Astrocyte (in vitro differentiated cells and primary cell): ENCODE measurements around the gene TLNRD1. TPM values are rescaled to one million over a fixed set of nuclear protein-coding genes. Genes with fewer than 3 reads are reported as not detected.

Experiments used
- DNase-seq: peaks from one replicate; pipeline ENCODE4 v3.0.0-alpha.2; 2010; ENCODE audit warnings: low read depth
- FAIRE-seq: peaks from 2 replicates; lab custom pipeline; 2011; peaks lifted over from hg19 to GRCh38; lab: Jason Lieb, UNC
- H2AFZ ChIP-seq: 2 replicates; pipeline ENCODE4 v1.6.0; 2012; ENCODE audit warnings: low read depth, low read length, inconsistent platforms
- H3K27ac ChIP-seq: 2 replicates; pipeline ENCODE4 v1.5.1; 2011; ENCODE audit warnings: low read depth, low read length, inconsistent platforms
- H3K27me3 ChIP-seq: 2 replicates; pipeline ENCODE4 v1.6.0; 2011; ENCODE audit warnings: low read length, inconsistent platforms; ENCODE audit not compliant: insufficient read depth
- H3K36me3 ChIP-seq: 2 replicates; pipeline ENCODE4 v1.5.1; 2011; ENCODE audit warnings: low read length, inconsistent platforms; ENCODE audit not compliant: insufficient read depth
- H3K4me1 ChIP-seq: 2 replicates; pipeline ENCODE4 v1.5.1; 2011; ENCODE audit warnings: low read length, inconsistent platforms; ENCODE audit not compliant: insufficient read depth
- H3K4me2 ChIP-seq: 2 replicates; pipeline ENCODE4 v1.6.0; 2012; ENCODE audit warnings: low read length, inconsistent platforms
- H3K4me3 ChIP-seq: 2 replicates; pipeline ENCODE4 v1.5.1; 2011; ENCODE audit warnings: low read depth, mild to moderate bottlenecking, low read length, inconsistent platforms; ENCODE audit not compliant: insufficient read depth
- H3K79me2 ChIP-seq: 2 replicates; pipeline ENCODE4 v1.6.0; 2012; ENCODE audit warnings: mild to moderate bottlenecking, low read length, inconsistent platforms; ENCODE audit not compliant: insufficient read depth
- H3K9ac ChIP-seq: 2 replicates; pipeline ENCODE4 v1.6.0; 2012; ENCODE audit warnings: mild to moderate bottlenecking, low read length, inconsistent platforms
- H3K9me3 ChIP-seq: 2 replicates; pipeline ENCODE4 v1.5.1; 2012; ENCODE audit warnings: low read depth, mild to moderate bottlenecking, low read length, inconsistent platforms; ENCODE audit not compliant: insufficient read depth
- H4K20me1 ChIP-seq: 2 replicates; pipeline ENCODE4 v1.6.0; 2012; ENCODE audit warnings: low read length, inconsistent platforms; ENCODE audit not compliant: insufficient read depth
- H3K27ac Mint-ChIP-seq: one replicate; pipeline ENCODE4 v1.8.0; 2021; ENCODE audit warnings: mild to moderate bottlenecking, mixed read lengths; ENCODE audit not compliant: unreplicated experiment
- H3K27me3 Mint-ChIP-seq: one replicate; pipeline ENCODE4 v1.8.0; 2021; ENCODE audit warnings: low read depth, mixed read lengths; ENCODE audit not compliant: unreplicated experiment
- H3K36me3 Mint-ChIP-seq: one replicate; pipeline ENCODE4 v1.8.0; 2021; ENCODE audit warnings: low read depth, mixed read lengths; ENCODE audit not compliant: unreplicated experiment
- H3K4me1 Mint-ChIP-seq: one replicate; pipeline ENCODE4 v1.8.0; 2021; ENCODE audit warnings: low read depth, mixed read lengths; ENCODE audit not compliant: unreplicated experiment
- H3K4me3 Mint-ChIP-seq: one replicate; pipeline ENCODE4 v1.8.0; 2021; ENCODE audit warnings: mild to moderate bottlenecking, moderate library complexity, mixed read lengths; ENCODE audit not compliant: unreplicated experiment
- H3K9me3 Mint-ChIP-seq: one replicate; pipeline ENCODE4 v1.8.0; 2021; ENCODE audit warnings: mild to moderate bottlenecking, mixed read lengths; ENCODE audit not compliant: unreplicated experiment
- EZH2 ChIP-seq: IDR thresholded peaks from 2 replicates; pipeline ENCODE4 v1.6.1; 2012; ENCODE audit warnings: mild to moderate bottlenecking, low read length, inconsistent platforms; ENCODE audit not compliant: insufficient read depth
- total RNA-seq: library from RNA; stranded (reverse); gene quantifications from 2 replicates; pipeline ENCODE4 v1.2.1, GENCODE V29; 2021
- TF ChIP-seq, protein P1 (sequence below): IDR thresholded peaks from 2 replicates; pipeline ENCODE4 v1.5.1; 2011; ENCODE audit warnings: low read depth, mild to moderate bottlenecking, inconsistent platforms, low read length, moderate library complexity; ENCODE audit not compliant: insufficient read depth

TLNRD1 gene
- total RNA-seq, 1 donor from 2014 or later, result 24.2 TPM

- DNase-seq (no peak), FAIRE-seq (no peak)
- H3K9me3 Mint-ChIP-seq, result peaks cover 16% of the 10 kb centered on the region
- no peaks in the 10 kb centered on the region for H3K79me2 ChIP-seq
- no peaks in the 10 kb centered on the region for H4K20me1 ChIP-seq
- TF ChIP-seq EZH2, result no peak
- TF ChIP-seq, protein P1, sequence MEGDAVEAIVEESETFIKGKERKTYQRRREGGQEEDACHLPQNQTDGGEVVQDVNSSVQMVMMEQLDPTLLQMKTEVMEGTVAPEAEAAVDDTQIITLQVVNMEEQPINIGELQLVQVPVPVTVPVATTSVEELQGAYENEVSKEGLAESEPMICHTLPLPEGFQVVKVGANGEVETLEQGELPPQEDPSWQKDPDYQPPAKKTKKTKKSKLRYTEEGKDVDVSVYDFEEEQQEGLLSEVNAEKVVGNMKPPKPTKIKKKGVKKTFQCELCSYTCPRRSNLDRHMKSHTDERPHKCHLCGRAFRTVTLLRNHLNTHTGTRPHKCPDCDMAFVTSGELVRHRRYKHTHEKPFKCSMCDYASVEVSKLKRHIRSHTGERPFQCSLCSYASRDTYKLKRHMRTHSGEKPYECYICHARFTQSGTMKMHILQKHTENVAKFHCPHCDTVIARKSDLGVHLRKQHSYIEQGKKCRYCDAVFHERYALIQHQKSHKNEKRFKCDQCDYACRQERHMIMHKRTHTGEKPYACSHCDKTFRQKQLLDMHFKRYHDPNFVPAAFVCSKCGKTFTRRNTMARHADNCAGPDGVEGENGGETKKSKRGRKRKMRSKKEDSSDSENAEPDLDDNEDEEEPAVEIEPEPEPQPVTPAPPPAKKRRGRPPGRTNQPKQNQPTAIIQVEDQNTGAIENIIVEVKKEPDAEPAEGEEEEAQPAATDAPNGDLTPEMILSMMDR, result no peak
- H3K27ac Mint-ChIP-seq, result no peak overlapping the region
- H3K4me1 ChIP-seq, result peaks cover 7% of the 10 kb centered on the region
- no peak overlapping the region for H3K4me3 ChIP-seq
- H3K36me3 Mint-ChIP-seq, result peaks cover 1% of the 10 kb centered on the region
- no peak overlapping the region for H2AFZ ChIP-seq
- no peak overlapping the region for H3K4me3 Mint-ChIP-seq
- H3K36me3 ChIP-seq, result no peaks in the 10 kb centered on the region
- peaks cover 2% of the 10 kb centered on the region for H3K27me3 Mint-ChIP-seq
- H3K9me3 ChIP-seq, result peaks cover 6% of the 10 kb centered on the region
- no peak overlapping the region for H3K27ac ChIP-seq
- no peaks in the 10 kb centered on the region for H3K27me3 ChIP-seq
- no peak overlapping the region for H3K9ac ChIP-seq
- H3K4me1 Mint-ChIP-seq, result peaks cover 7% of the 10 kb centered on the region
- no peak overlapping the region for H3K4me2 ChIP-seq
These were observed 29.6 kb downstream of the TLNRD1 start for GRCh38 chr15:81030301-81030750.

DNA sequence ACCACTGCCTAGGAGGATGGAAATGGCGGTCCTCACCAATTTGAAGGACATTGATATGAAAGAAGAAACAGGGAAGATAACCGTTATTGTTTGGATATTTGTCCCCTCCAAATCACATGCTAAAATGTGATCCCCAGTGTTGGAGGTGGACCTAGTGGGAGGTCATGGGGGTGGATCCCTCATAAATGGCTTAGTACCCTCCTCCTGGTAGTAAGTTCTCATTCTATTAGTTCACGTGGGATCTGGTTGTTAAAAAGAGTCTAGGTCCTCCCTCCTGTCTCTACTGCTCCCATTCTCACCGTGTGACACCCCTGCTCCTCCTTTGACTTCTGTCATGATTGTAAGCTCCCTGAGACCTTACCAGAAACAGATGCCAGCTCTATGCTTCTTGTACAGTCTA lies 30.5 kb downstream of the TLNRD1 start:
- Mint-ChIP-seq H3K4me1 (peaks cover 7% of the 10 kb centered on the region), H3K36me3 (peaks cover 1% of the 10 kb centered on the region), H3K4me3 (no peak overlapping the region), H3K9me3 (peaks cover 16% of the 10 kb centered on the region), H3K27me3 (peaks cover 2% of the 10 kb centered on the region), H3K27ac (no peak overlapping the region)
- Histone ChIP-seq H3K9ac (no peak overlapping the region), H3K4me1 (peaks cover 7% of the 10 kb centered on the region), H3K9me3 (peaks cover 6% of the 10 kb centered on the region), H3K79me2 (no peaks in the 10 kb centered on the region), H2AFZ (no peak overlapping the region), H3K27me3 (no peaks in the 10 kb centered on the region), H4K20me1 (no peaks in the 10 kb centered on the region), H3K4me2 (no peak overlapping the region), H3K27ac (no peak overlapping the region), H3K4me3 (no peak overlapping the region), H3K36me3 (no peaks in the 10 kb centered on the region)
- TF ChIP-seq, protein P1, result no peak
- TF ChIP-seq EZH2, result no peak
- FAIRE-seq, result no peak
- no peak for DNase-seq

GRCh38 chr15:81032355-81032754 lies 31.6 kb downstream of the TLNRD1 start:
- Mint-ChIP-seq H3K27me3 (peaks cover 2% of the 10 kb centered on the region), H3K27ac (no peak overlapping the region), H3K9me3 (peaks cover 16% of the 10 kb centered on the region), H3K4me3 (no peak overlapping the region), H3K4me1 (peaks cover 3% of the 10 kb centered on the region), H3K36me3 (peaks cover 1% of the 10 kb centered on the region)
- Histone ChIP-seq H3K4me2 (no peak overlapping the region), H3K9ac (no peak overlapping the region), H3K27ac (no peak overlapping the region), H3K36me3 (no peaks in the 10 kb centered on the region), H3K4me3 (no peak overlapping the region), H3K9me3 (peaks cover 6% of the 10 kb centered on the region), H4K20me1 (no peaks in the 10 kb centered on the region), H3K4me1 (peaks cover 7% of the 10 kb centered on the region), H3K27me3 (no peaks in the 10 kb centered on the region), H3K79me2 (no peaks in the 10 kb centered on the region), H2AFZ (no peak overlapping the region)
- DNase-seq, result no peak
- FAIRE-seq, result no peak
- TF ChIP-seq EZH2, result no peak
- TF ChIP-seq, protein P1, result no peak
